ENCODE data around the gene EML4.

Gene EML4

DNA sequence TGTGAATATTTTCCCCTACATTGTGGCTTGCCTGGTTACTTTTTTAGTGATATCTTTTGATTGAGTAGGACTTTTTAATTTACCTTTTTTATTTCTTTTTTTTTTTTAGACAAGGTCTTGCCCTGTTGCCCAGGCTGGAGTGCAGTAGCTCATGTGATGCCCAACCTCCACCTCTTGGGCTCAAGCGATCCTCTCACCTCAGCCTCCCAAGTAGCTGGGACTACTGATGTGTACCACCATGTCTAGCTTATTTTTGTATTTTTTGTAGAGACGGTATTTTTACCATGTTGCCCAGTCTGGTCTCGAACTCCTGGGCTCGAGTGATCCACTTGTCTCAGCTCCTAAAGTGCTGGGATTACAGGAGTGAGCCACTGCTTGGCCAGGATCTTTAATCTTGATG lies 25.3 kb downstream of the EML4 start:
- DNase-seq (ENCODE audit: low read depth) = no peak

DNA sequence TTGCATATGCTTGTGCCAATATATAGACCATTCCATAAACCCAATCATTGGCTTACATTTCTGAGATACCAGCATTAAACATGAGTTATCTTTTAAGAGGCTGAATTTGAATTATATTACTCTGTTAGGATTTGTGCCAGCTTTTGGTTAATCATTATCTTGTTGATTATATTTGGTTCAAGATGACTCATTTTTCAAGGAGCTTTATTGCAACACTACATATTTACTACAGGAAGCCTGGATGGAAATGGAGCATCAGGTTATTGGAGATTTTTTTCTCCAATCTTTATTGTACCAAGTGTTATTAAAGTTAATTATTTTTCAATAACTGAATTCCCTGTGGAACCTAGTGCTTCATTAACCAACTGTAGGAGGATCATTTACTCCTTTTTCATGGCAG lies 26.4 kb downstream of the EML4 start:
- DNase-seq (ENCODE audit: low read depth) = no peak

DNA sequence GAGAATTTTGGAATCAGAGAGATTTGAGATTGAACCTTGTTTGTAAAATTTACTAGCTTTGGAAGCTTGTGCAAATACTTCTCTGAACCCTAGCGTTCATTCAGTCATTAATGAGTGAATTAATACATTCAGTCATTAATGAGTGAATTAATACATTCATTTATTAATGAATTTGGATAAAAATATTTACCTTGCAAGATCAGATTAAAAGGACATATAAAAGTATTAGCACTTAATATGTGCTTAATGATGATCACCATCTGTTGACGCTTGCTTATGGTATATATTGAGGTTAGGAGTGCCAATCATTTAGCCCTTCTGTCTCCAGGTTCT lies 26.9 kb downstream of the EML4 start:
- no peak for DNase-seq (ENCODE audit: low read depth)

DNA sequence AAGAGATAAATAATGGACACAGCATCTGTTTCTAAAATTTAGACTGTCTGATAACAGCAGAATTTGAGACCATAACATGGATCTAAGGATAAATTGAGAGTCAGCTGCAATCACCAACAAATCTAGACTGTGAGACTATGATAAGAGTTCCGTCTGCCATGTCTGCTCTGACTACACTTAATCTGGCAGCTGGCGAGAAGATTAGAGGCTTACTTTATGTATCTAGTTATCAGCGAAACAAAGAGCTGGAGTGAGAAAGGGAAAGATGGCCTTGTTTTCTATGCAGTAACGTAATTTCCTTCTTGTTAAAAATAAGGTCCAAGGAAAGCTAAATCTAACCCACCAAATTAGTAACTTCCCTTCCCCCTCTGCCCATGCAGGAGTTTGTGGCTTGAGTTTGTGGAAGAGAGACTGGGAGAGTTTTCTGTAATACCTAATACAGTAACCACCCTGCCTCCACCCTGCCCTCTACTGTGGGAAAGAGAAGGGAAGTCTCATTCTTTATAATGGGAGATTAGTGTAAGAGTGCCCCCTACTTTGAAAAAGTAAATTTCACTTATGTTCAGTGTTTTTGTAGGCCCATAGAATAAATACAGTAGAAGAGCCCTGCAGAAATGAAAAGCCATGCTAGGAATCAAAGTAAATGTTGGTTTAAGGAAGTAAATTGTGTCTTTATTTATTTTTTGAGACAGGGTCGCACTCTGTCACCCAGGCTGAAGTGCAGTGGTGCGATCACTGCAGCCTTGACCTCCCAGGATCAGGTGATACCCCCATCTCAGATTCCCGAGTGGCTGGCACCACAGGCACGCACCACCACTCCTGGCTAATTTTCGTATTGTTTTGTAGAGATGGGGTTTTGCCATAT lies 27.5 kb downstream of the EML4 start:
- peak; percentile 33 for DNase-seq (ENCODE audit: low read depth)

DNA sequence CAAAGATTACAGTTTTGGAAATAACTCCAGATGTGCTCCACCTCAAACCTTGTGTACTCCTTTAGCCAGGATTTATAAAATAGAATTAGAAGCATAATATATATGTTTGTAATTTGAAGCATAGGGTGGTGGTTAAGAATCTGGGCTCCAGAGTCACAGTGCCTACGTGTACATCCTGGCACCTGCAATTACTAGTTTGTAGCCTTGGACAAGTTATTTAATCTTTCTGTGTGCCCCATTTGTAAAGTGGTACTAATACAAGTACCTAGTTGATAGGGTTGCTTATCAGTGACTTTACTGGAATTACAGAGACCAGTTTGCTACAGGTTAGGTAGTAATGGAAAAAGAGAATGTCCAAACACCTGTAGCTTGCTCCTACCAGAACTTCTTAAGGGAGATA lies 28.6 kb downstream of the EML4 start:
- no peak for DNase-seq (ENCODE audit: low read depth)

DNA sequence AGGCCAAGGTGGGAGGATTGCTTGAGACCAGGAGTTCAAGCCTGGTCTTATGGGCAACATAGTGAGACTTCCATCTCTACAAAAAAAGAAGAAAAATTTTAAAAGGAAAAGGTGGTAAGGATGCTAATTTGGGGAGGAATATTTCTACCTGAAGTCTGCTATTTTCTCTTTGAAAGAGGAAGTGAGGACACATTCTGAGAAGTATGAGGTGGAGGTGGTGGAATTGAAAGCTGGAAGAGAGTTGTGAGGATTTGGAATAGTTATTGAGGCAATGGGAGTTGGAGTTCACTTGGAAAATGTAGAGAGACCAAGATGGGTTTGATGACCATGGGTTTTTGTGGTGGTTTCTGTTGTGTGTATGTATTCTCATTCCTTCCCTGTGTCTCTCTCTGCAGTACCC lies 29.3 kb downstream of the EML4 start:
- no peak for DNase-seq (ENCODE audit: low read depth)

DNA sequence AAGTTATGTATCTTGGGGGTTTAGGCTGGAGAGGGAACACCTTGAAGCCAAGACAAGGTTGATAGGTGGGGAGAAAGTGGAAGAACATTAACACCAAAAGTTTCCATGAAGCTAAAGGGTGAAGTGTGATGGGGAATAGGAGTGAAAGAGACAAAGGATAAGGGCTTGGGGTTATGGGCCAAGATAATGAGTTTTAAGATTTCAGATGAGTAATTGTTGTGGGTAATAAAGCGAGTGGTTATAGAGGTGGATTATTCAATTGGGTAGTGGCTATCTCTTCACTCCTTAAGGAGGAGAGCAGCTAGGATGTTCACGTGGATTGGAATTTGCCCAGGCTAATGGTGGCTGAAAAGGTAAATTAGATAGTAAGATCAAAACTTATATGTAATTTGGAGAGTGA lies 29.8 kb downstream of the EML4 start:
- DNase-seq (ENCODE audit: low read depth) = no peak

DNA sequence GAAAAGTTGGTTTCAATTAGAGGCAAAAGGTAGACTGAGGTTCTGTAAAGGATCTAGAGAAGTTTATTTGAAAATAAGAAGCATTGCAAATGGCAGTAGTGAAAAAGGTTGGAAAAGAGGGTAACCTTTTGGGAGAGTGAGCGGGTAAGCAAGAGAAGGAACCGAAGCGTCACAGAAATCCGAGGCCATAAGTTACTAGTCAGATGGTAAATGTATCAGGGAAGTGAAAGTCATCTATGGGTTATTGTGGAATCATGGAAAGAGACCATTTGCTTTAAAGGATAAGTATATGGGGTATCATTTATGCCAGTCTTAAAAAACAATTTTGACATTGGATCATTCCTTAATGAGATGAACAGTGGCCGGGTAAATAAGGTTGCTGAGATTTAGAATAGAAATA lies 30.5 kb downstream of the EML4 start:
- no peak for DNase-seq (ENCODE audit: low read depth)

DNA sequence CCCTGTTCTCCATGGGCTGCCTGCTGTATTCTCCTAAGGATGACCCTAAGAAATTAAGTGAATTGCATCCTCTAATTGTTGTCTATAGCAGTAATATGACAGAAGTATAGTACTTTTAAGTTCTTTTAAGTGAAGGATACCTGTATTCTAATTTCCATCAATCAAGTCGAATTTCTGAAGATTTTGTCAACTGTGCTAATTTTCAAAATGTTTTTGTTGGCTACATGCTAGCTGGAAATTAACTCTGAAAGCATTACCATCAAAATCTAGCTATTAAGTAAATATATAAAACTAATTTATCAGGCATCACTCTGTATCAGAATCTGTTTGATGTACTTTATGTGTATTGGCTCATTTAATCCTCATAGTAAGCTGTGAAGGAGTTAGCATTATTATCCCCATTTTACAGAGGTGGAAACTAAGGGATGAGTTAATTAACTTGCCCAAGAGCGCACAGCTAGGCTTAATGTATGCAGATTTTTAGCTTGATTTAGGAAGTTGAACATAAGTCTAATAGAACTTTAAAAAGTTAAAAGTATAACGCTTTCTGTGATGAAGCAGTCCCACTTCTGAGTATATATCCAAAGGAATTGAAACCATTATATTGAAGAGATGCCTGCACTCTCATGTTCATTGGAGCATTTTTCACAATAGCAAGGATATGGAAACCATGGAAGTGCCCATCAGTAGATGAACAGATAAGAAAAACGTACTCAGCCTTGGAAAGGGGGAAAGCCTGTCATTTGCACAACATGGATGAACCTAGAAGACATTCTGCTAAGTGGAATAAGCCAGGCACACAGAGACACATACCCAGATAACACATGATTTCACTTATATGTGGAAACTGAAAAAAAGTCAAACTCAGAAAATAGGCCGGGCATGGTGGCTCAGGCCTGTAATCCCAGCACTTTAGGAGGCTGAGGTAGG lies 32.0 kb downstream of the EML4 start:
- no peak for DNase-seq (ENCODE audit: low read depth)

DNA sequence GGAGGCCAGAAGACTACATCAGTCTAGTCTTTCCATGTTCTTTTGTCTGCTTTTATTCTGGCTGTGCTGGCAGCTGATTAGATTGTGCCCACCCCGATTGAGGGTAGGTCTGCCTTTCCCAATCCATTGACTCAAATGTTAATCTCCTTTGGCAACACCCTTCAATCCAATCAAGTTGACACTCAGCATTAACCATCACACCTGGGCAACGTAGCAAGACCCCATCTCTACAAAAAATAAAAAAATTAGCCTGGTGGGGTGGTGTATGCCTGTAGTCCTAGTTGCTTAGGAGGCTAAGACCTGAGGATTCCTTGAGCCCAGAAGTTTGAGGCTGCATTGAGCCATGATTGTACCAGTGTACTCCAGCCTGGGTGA lies 33.5 kb downstream of the EML4 start:
- no peak for DNase-seq (ENCODE audit: low read depth)

DNA sequence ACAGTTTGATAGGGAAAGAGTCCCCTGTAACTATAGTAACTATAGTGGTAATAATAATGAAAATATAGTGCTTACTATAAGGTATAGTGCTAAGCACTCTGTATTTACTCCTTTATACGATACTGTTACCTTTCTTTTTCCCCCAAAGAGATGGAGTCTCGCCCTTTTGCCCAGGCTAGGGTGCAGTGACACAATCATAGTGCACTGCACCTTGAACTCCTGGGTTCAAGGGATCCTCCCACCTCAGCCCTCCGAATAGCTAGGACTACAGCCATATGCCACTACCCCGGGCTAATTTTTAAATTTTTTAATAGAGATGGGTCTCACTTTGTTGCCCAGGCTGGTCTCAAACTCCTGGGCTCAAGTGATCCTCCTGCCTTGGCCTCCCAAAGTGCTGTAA lies 34.6 kb downstream of the EML4 start:
- DNase-seq (ENCODE audit: low read depth) = no peak

DNA sequence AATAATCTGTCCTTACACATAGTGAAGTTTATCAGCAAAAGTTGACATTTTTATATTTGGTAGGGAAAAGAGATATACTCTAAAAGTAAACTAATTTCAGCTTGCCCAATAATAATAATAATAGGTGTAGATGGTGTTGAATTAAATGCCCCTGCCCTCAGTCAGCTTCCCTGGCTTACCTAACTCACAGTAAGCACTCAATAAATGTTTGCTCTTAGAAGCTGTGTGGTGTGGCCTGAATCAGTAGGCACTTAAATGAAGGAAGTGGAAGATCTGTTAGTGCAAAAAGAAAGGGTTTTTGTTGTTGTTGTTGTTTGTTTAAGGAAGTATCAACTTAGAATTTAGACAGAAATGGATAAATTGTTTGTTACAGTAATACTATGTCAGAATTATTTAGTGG lies 36.2 kb downstream of the EML4 start:
- no peak for DNase-seq (ENCODE audit: low read depth)

DNA sequence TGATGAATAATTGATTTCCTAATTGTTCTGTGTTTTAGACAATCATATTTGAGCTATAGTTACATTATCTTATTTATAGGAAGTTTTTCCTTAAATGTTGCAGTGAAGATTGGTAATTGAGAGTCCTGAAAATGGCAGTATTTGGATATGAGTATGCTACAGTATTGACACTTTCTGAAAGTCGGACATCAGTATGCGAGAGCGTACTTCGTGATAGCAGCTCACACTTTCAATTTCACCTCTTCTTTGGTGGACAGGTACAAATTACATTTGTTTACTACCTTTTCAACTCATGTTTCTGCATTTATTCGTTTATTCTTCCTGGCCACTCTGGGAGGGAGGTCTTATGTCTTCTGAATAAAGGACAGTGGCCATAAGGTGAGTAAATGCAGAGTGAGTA lies 38.7 kb downstream of the EML4 start:
- no peak for DNase-seq (ENCODE audit: low read depth)

DNA sequence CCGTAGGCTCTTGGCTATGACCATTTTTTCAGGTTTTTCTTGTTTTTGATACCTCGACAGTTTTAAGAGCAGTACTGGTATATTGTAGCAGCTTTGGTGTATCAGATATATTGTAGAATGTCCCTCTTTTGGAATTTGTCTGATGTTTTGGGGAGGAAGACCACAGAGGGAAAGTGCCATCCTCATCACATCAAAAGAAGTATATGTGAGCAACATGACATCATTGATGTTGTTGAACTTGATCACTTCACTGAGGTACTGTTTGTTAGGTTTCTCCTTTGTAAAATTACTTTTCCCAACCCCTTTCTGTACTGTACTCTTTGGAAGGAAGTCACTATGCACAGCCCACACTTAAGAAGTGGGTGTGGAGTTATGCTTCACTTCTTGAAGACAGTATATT lies 41.0 kb downstream of the EML4 start:
- DNase-seq (ENCODE audit: low read depth) = no peak

DNA sequence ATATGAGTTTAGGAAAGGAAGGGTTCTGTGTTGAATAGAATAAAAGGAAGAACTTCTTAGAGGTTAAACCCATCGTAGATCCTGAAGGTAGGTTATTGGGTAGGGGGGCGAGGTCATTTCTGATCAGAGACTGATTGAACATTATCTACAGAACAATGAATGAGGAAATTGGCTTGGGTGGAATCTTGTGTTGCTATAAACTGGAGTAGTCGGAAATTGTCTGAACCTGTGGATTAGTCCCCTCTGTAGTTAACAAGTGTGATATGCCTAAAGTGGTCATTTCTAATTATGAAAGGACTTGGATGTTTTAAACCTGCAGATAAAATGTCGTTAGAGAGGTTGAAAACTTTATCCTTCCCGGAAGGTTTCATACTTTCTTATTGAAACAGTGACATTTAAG lies 42.1 kb downstream of the EML4 start:
- DNase-seq (ENCODE audit: low read depth) = no peak

DNA sequence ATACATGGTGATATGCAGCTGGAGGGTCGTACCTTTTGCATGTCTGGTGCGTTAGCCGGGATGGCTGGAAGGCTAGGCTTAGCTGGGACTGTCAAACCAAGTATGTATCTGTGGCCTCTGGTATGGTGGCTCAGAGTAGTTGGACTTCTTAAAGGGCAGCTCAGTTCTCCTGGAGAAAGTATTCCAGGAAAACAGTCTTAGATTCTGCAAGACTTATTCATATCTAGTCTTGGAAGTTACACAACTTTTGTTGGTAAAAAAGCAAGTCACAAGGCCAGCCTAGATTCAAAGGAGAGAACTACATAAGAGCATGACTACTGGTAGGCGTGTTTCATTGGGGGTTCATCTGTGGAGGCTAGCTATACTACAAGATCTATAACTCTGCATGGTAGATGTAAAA lies 45.5 kb downstream of the EML4 start:
- DNase-seq (ENCODE audit: low read depth) = peak; percentile 50

DNA sequence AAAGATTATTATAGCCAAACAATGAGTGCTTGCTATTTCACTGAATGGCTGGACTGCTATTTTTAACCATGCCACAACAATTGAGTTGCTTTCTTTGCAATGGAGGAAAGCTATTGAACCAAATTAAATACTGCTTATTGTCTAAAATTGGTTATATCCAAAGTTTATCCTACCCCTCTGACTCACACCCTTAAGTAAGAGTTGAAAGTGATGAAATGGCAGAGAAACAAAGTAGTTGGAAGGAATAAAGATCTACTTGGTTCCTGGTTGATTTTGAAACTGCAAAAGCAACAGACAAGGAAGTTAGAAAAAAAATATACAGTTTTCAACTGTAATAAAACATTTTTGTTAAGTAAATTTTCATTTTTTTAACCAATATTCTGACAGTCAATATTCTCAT lies 47.5 kb downstream of the EML4 start:
- peak; percentile 70 for DNase-seq (ENCODE audit: low read depth)

DNA sequence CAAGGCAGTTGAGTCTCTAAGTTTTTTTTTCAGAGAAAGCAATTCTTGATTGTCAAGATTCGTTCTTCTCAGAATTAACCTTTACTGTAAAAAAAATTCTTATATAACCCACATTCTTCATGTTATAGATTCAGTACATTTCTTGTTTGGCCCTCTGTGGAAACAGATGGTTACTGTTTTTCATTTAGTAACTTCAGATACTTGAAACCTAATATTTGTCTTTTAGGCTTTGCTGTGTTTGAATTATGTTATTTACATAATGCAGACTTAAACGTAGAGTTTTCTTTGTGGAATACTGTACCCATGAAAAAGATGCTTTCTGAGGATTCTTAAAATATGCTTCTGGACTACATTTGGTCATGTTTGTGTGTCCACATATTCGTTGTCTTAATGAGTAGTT lies 48.2 kb downstream of the EML4 start:
- no peak for DNase-seq (ENCODE audit: low read depth)

DNA sequence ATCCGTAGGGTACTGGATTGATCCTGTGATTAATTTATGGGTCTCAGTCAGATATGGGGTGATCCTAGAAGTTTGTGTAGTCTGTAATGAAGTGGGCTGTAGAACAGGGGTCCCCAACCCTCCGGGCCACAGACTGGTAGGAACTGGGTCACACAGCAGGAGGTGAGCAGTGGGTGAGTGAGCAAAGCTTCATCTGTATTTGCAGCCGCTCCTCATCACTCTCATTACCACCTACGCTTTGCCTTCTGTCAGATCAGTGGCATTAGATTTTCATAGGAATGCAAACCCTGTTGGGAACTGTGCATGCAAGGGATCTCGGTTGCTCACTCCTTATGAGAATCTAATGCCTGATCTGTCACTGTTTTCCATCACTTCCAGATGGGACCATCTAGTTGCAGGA lies 48.8 kb downstream of the EML4 start:
- no peak for DNase-seq (ENCODE audit: low read depth)

DNA sequence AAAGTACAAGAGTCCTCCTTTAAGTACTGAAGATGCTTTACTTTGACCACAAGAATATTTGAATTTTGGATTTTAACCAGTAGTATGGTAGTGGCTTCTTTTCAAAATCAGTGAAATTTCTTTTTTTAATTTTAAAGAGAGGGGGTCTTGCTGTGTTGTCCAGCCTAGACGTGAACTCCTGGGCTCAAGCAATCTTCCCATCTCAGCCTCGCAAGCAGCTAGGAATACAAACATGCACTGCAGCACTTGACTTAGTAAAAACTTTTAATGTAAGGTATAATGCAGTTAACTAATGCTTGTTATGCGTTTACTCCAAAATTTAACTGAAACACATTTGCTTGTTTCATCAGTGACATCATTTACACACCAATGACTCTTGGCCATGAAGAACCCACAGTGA lies 49.6 kb downstream of the EML4 start:
- no peak for DNase-seq (ENCODE audit: low read depth)

DNA sequence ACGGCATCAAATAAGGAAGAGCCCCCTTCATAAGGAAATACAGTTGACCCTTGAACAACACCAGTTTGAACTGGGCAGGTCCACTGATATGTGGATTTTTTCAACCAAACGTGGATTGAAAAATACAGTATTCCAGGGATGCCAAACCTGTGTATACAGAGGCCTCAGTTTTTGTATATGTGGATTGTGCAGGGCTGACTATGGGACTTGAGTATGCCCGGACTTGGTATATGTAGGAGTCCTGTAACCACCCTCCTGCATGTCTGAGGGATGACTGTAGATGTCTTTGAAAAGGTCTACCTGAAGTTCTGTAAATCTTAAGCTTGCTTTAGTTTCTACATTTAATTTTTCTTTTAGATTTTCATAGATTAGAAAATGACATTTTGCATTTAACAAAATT lies 50.0 kb downstream of the EML4 start:
- no peak for DNase-seq (ENCODE audit: low read depth)

DNA sequence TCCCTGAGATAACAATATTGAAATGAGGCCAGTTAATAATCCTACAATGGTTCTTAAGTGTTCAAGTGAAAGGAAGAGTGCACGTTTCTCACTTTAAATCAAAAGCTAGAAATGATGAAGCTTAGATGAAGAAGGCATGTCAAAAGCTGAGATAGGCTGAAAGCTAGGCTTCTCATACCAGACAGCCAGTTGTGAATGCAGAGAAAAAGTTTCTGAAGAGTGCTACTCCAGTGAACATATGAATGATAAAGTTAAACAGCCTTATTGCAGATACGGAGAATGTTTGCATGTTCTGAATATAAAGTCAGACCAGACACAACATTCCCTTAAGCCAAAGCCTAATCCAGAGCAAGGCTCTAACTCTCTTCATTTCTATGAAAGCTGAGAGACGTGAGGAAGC lies 51.4 kb downstream of the EML4 start:
- no peak for DNase-seq (ENCODE audit: low read depth)

DNA sequence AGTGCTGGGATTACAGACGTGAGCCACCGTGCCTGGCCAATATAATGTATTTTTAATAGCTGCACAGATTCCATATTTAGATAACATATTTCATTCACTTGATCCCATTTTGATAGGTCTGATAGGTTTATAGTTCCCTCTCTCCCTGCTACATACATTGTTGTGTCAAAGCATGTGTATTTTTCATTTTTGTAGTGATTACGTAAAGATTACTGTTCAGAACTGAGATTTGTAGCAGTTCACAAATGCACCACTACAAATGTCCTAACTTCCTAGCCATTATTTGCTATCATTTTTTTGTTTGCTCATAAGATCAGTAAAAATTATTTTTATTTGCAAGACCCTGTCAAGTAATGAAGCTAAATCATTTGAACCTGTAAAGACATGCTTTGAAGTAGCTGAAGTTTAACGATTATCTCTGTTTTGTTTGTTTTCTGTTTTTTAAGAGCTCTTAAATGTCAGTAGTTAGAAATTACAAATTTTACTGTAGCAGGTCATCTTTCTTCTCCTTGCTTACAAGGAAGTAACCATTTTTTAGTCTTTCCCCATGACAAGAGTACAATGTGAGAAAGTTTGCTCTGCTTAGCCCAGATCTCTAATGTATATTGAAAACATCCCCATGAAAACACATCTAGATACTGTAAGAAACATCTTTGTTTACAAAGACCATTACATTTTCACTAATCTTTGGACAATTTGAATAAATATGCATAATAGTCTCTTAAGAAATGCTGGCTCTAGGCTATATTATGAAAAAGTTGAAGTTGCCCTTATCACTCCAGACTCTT lies 54.1 kb downstream of the EML4 start:
- no peak for DNase-seq (ENCODE audit: low read depth)
